H1 (cell line): ENCODE measurements around the gene TLE1. TPM values are rescaled to one million over a fixed set of nuclear protein-coding genes. Genes with fewer than 3 reads are reported as not detected.

Source experiments
- FOSL1 ChIP-seq: IDR thresholded peaks from 2 replicates; pipeline ENCODE4 v1.6.1; 2011; ENCODE audit warnings: mild to moderate bottlenecking, low read depth, low read length, moderate library complexity; ENCODE audit not compliant: insufficient read depth
- RAD21 ChIP-seq, 2 experiments: IDR thresholded peaks in 1 of 2; conservative IDR thresholded peaks in 1 of 2; 2 replicates each; pipeline ENCODE4 v1.6.1; 2011; ENCODE audit warnings: low read depth in 2 of 2, low read length in 2 of 2, improper control_type of control experiment in 1 of 2, inconsistent platforms in 1 of 2, mild to moderate bottlenecking in 1 of 2, moderate library complexity in 1 of 2
- RBBP5 ChIP-seq: IDR thresholded peaks from 2 replicates; pipeline ENCODE4 v1.7.1; 2012; ENCODE audit warnings: low read depth, mild to moderate bottlenecking, inconsistent platforms, low read length, moderate library complexity, borderline replicate concordance
- RFX5 ChIP-seq: IDR thresholded peaks from 2 replicates; pipeline ENCODE4 v1.6.1; 2011; ENCODE audit warnings: low read depth, low read length, improper control_type of control experiment, borderline replicate concordance
- TBP ChIP-seq: IDR thresholded peaks from 2 replicates; pipeline ENCODE4 v1.6.1; 2011; ENCODE audit warnings: low read depth, low read length, improper control_type of control experiment
- polyA plus RNA-seq, 7 experiments: library from polyadenylated mRNA; depleted of rRNA in 3 of 7; stranded (reverse) in 5 of 7; unstranded in 2 of 7; fragments of >200 nt in 5 of 7; fragments of 200-250 nt in 2 of 7; gene quantifications; 1 replicate in 5 of 7; 2 replicates in 1 of 7; 4 replicates in 1 of 7; pipeline versions ENCODE4 v1.2.1 to v1.2.3, GENCODE V29; 2011 to 2013; ENCODE audit warnings: missing spikeins in 2 of 7, mixed read lengths in 2 of 7
- total RNA-seq: library from RNA; stranded (reverse); fragmentation: NEBNext Ultra II Directional; extraction: Animal tissue kit (Norgen Biotek cat#: 25700); gene quantifications from 2 replicates; pipeline ENCODE4 v1.2.1, GENCODE V29; 2021

Gene TLE1
- total and polyA plus RNA-seq, 2 of the 8 experiments (the other 6 are each of a cell fraction or from before 2014, with no cell fraction given) = 81.8 to 91.6 TPM

GRCh38 chr9:81637276-81637675 is 52.1 kb downstream of the TLE1 start (continued):
- TF ChIP-seq RFX5 (no peak), RBBP5 (no peak), FOSL1 (no peak), RAD21 (IDR thresholded peaks at IDR 0.05 in 1 of 2, conservative IDR thresholded peaks at IDR 0.05 in 1 of 2; ENCODE audit: low read depth in 2 of 2, low read length in 2 of 2) (no peak), TBP (no peak)
